PC-9 (cell line): ENCODE results near the gene LIX1. TPM values are rescaled to one million over a fixed set of nuclear protein-coding genes. Genes with fewer than 3 reads are reported as not detected.

Experiments used
- BruUV-seq: library from RNA; stranded (reverse); fragments of 400-500 nt; replicated peaks from 2 replicates; lab custom pipeline; 2021; lab: Mats Ljungman, UMichigan
- CTCF ChIA-PET: fragments of 300-600 bp; sonication (Branson Sonifier 250); formaldehyde crosslinking; loops from one replicate; lab custom pipeline; 2022; ENCODE audit warnings: antibody characterized with exemption; lab: Charles Lee
- POLR2A ChIA-PET: fragments of 300-600 bp; sonication (Branson Sonifier 250); formaldehyde crosslinking; loops from one replicate; lab custom pipeline; 2022; ENCODE audit warnings: antibody characterized with exemption; ENCODE audit not compliant: unreplicated experiment; lab: Charles Lee
- DNase-seq, 2 experiments: peaks; one replicate each; pipeline versions ENCODE4 v3.0.0 to v3.0.0-alpha.2; 2015 to 2022; ENCODE audit warnings: mixed read lengths in 1 of 2
- H2AFZ ChIP-seq: fragments of 200-600 bp; sonication (generic); 2 replicates; pipeline ENCODE4 v1.8.1; 2017; ENCODE audit warnings: antibody characterized with exemption
- H3F3A ChIP-seq: fragments of 200-600 bp; sonication (generic); 2 replicates; pipeline ENCODE4 v1.8.1; 2017; ENCODE audit warnings: antibody characterized with exemption, mild to moderate bottlenecking, low read depth; ENCODE audit not compliant: insufficient read depth
- H3K27ac ChIP-seq: fragments of 200-600 bp; sonication (generic); 2 replicates; pipeline ENCODE4 v1.6.1; 2016; ENCODE audit warnings: mixed run types
- H3K27me3 ChIP-seq: fragments of 200-600 bp; sonication (generic); 2 replicates; pipeline ENCODE4 v1.6.1; 2016; ENCODE audit warnings: low read depth, mixed run types; ENCODE audit not compliant: insufficient read depth
- H3K36me3 ChIP-seq: fragments of 200-600 bp; sonication (generic); 2 replicates; pipeline ENCODE4 v1.6.1; 2016; ENCODE audit warnings: low read depth, mixed run types
- H3K4me1 ChIP-seq: fragments of 200-600 bp; sonication (generic); replicated peaks from 2 replicates; pipeline ENCODE4 v1.6.1; 2016; ENCODE audit warnings: mixed run types; ENCODE audit not compliant: insufficient read depth
- H3K4me2 ChIP-seq: fragments of 200-600 bp; sonication (generic); 2 replicates; pipeline ENCODE4 v1.6.1; 2017; ENCODE audit warnings: mixed run types
- H3K4me3 ChIP-seq: fragments of 200-600 bp; sonication (generic); 2 replicates; pipeline ENCODE4 v1.6.1; 2016; ENCODE audit warnings: mixed run types
- H3K79me2 ChIP-seq: fragments of 200-600 bp; sonication (generic); 2 replicates; pipeline ENCODE4 v1.6.1; 2017; ENCODE audit warnings: low read depth, mixed run types
- H3K9me2 ChIP-seq: fragments of 200-600 bp; sonication (generic); 2 replicates; pipeline ENCODE4 v1.8.1; 2017; ENCODE audit warnings: mild to moderate bottlenecking; ENCODE audit not compliant: insufficient read depth
- H3K9me3 ChIP-seq: fragments of 200-600 bp; sonication (generic); 2 replicates; pipeline ENCODE4 v1.8.1; 2016; ENCODE audit warnings: low read depth; ENCODE audit not compliant: insufficient read depth
- H4K20me1 ChIP-seq: fragments of 200-600 bp; sonication (generic); 2 replicates; pipeline ENCODE4 v1.8.1; 2017; ENCODE audit not compliant: insufficient read depth
- EZH2 ChIP-seq: fragments of 200-600 bp; sonication (generic); IDR thresholded peaks from 2 replicates; pipeline ENCODE4 v1.8.0; 2017; ENCODE audit warnings: antibody characterized with exemption, low read depth
- intact Hi-C: fragments of 100-400 bp; cut with micrococcal nuclease; formaldehyde crosslinking; loops from one replicate; pipeline ENCODE4 v1.10.0; 2022; ENCODE audit not compliant: unreplicated experiment
- total RNA-seq: library from RNA; stranded (reverse); gene quantifications from 2 replicates; pipeline ENCODE4 v1.2.3, GENCODE V29; 2021
- TF ChIP-seq, protein P1 (sequence below): fragments of 200-600 bp; sonication (generic); conservative IDR thresholded peaks from 2 replicates; pipeline ENCODE4 v1.6.1; 2017; ENCODE audit warnings: mixed run types, antibody characterized with exemption, mild to moderate bottlenecking, moderate library complexity

Gene LIX1
- total RNA-seq, 1 experiment from 2014 or later: not detected

DNA sequence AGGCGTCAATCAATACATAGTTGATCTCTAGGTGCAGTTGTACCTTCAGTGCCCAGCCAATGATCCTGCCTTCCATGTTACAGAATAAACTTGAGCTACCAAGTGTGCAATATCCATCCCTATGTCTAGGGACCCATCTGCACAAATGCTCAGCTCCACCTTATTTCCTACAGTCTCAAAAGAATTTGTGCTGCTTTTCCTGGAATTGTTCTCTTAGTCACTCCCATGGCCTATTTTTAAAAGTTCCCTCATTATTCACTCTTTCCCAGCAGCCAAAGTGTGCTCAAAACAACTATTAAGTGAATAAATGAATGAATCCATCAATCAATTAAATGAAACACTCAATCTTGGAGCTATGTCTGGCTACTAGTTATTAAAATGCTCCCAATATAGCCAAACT is 14.7 kb downstream of the LIX1 start:
- no peak overlapping the region for H3K27ac ChIP-seq
- H2AFZ ChIP-seq: no peak overlapping the region
- no peaks in the 10 kb centered on the region; the same call in 1 of the 2 replicates for H3K9me2 ChIP-seq
- peaks cover 15% of the 10 kb centered on the region for H3K4me1 ChIP-seq
- no peaks in the 10 kb centered on the region for H4K20me1 ChIP-seq
- H3K4me2 ChIP-seq: no peak overlapping the region
- no peaks in the 10 kb centered on the region for H3K36me3 ChIP-seq
- H3F3A ChIP-seq: no peaks in the 10 kb centered on the region
- no peak for DNase-seq
- H3K4me3 ChIP-seq: no peak overlapping the region
- BruUV-seq: no TSS peak
- TF ChIP-seq EZH2: no peak
- TF ChIP-seq, protein P1, sequence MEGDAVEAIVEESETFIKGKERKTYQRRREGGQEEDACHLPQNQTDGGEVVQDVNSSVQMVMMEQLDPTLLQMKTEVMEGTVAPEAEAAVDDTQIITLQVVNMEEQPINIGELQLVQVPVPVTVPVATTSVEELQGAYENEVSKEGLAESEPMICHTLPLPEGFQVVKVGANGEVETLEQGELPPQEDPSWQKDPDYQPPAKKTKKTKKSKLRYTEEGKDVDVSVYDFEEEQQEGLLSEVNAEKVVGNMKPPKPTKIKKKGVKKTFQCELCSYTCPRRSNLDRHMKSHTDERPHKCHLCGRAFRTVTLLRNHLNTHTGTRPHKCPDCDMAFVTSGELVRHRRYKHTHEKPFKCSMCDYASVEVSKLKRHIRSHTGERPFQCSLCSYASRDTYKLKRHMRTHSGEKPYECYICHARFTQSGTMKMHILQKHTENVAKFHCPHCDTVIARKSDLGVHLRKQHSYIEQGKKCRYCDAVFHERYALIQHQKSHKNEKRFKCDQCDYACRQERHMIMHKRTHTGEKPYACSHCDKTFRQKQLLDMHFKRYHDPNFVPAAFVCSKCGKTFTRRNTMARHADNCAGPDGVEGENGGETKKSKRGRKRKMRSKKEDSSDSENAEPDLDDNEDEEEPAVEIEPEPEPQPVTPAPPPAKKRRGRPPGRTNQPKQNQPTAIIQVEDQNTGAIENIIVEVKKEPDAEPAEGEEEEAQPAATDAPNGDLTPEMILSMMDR: no peak
- 0 out of 2 replicates have a peak, but pooled peaks cover 2% of the 10 kb centered on the region for H3K9me3 ChIP-seq
- POLR2A ChIA-PET: no interaction called here
- CTCF ChIA-PET: no interaction called here
- no peaks in the 10 kb centered on the region for H3K79me2 ChIP-seq
- H3K27me3 ChIP-seq: no peaks in the 10 kb centered on the region
- intact Hi-C loops: no loop called here

DNA sequence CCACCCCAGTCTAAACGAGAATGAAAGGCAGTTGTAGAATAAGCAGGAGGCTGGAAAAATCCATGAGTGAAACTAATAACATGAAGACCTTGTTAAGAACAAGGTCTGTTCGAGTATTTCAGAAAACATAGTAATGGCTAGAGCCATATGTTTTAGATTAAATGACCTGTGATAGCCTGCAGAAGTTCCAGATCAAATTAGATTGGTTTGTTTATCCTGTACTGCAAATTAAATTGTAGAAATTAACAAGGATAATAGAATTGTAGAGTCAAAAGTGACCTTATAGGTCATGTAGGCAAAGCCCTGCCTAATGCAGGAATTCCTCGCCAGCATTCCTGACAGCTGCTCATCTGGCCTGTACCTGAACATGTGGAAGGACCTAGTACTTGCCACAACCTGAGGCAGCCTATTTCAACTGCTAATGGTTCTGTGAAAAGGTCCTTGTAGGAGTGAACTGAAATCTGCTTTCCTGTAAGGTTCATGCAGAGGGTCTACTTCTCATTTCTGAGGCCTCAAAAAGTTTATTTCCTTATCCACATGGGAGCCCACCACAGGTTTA is 17.2 kb downstream of the LIX1 start:
- Histone ChIP-seq H3K4me2 (no peak overlapping the region), H3K79me2 (no peaks in the 10 kb centered on the region), H2AFZ (no peak overlapping the region), H3K27me3 (no peaks in the 10 kb centered on the region), H4K20me1 (no peaks in the 10 kb centered on the region), H3K4me3 (no peak overlapping the region), H3K4me1 (peaks cover 15% of the 10 kb centered on the region), H3K9me3 (0 out of 2 replicates have a peak, but pooled peaks cover 2% of the 10 kb centered on the region), H3F3A (no peaks in the 10 kb centered on the region), H3K36me3 (no peaks in the 10 kb centered on the region), H3K9me2 (no peaks in the 10 kb centered on the region; the same call in 1 of the 2 replicates), H3K27ac (no peak overlapping the region)
- BruUV-seq: no TSS peak
- no peak for DNase-seq
- POLR2A ChIA-PET: no interaction called here
- no peak for TF ChIP-seq EZH2
- TF ChIP-seq, protein P1: no peak
- CTCF ChIA-PET: no interaction called here
- intact Hi-C loops: no loop called here

DNA sequence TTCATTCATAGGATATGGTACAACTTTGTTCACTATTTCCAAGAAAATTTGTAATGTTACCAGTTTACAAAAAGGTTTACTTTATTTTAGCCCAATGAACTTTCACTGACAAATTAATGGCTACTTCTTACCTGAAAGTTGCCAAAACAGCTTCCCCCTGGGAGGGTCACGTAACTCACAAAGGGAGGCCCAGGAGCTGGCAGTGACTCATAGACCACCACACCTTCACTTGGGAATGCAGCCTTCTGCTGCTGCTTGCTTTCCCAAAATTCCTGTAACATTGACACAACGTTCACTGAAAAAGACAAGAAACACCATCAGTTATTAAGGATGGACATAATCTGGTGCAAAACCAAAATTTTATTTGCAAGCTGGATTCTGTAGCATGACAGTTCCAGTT is 18.1 kb downstream of the LIX1 start:
- no peak for TF ChIP-seq EZH2
- TF ChIP-seq, protein P1: no peak
- intact Hi-C loops: no loop called here
- no TSS peak for BruUV-seq

More for the DNA sequence above, 18.1 kb downstream of the LIX1 start:
- DNase-seq: peak in 1 of 2 experiments; percentile 33
- Histone ChIP-seq H3K79me2 (no peaks in the 10 kb centered on the region), H3K27me3 (no peaks in the 10 kb centered on the region), H2AFZ (no peak overlapping the region), H3F3A (no peaks in the 10 kb centered on the region), H3K4me3 (peak overlapping the region; percentile 28; the same call in 1 of the 2 replicates), H3K9me3 (0 out of 2 replicates have a peak, but pooled peaks cover 2% of the 10 kb centered on the region), H4K20me1 (no peaks in the 10 kb centered on the region), H3K4me1 (peaks cover 15% of the 10 kb centered on the region), H3K4me2 (peak overlapping the region; percentile 35), H3K36me3 (no peaks in the 10 kb centered on the region), H3K9me2 (no peaks in the 10 kb centered on the region), H3K27ac (no peak overlapping the region; the same call in 1 of the 2 replicates)
- POLR2A ChIA-PET: no interaction called here
- CTCF ChIA-PET: no interaction called here
